Prostate gland (tissue), 2 donors: ENCODE data around the gene PTPRD.

ENCODE experiments used
- CTCF ChIP-seq, 4 experiments: fragments of 200-600 bp in 2 of 4; fragments of 450-650 bp in 2 of 4; sonication (generic) in 2 of 4; IDR thresholded peaks; 1 replicate in 3 of 4; 2 replicates in 1 of 4; pipeline ENCODE4 v1.5.1; 2016 to 2019; ENCODE audit warnings: antibody characterized with exemption in 4 of 4, mild to moderate bottlenecking in 2 of 4, moderate library complexity in 2 of 4
- POLR2A ChIP-seq: fragments of 450-650 bp; IDR thresholded peaks from one replicate; pipeline ENCODE4 v1.6.1; 2016; ENCODE audit warnings: antibody characterized with exemption, mild to moderate bottlenecking
- POLR2AphosphoS5 ChIP-seq: sonication (generic); formaldehyde crosslinking; IDR thresholded peaks from one replicate; pipeline ENCODE4 v1.6.1; 2017; ENCODE audit warnings: antibody characterized with exemption

- TF ChIP-seq POLR2AphosphoS5 (no peak), CTCF (IDR thresholded peaks at IDR 0.05) (no peak), POLR2A (no peak)
These were observed 533.4 kb downstream of the PTPRD start for GRCh38 chr9:10079284-10079964.
